ENCODE measurements around the gene HCN2.
"Not testable (repeated sequence)": the region's sequence is repeated elsewhere in the genome, so short reads cannot be mapped to it uniquely, and the experiment has no call there.

DNA sequence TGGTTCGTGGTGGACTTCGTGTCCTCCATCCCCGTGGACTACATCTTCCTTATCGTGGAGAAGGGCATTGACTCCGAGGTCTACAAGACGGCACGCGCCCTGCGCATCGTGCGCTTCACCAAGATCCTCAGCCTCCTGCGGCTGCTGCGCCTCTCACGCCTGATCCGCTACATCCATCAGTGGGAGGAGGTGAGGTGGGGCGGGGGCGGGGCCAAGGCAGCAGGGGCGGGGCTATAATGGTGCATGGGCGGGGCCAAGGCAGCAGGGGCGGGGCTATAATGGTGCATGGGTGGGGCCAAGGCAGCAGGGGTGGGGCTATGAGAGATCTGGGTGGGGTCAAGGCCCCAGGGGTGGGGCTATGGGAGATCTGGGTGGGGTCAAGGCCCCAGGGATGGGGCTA, 14.1 kb downstream of the HCN2 start:
- TF ChIP-seq, protein P1, sequence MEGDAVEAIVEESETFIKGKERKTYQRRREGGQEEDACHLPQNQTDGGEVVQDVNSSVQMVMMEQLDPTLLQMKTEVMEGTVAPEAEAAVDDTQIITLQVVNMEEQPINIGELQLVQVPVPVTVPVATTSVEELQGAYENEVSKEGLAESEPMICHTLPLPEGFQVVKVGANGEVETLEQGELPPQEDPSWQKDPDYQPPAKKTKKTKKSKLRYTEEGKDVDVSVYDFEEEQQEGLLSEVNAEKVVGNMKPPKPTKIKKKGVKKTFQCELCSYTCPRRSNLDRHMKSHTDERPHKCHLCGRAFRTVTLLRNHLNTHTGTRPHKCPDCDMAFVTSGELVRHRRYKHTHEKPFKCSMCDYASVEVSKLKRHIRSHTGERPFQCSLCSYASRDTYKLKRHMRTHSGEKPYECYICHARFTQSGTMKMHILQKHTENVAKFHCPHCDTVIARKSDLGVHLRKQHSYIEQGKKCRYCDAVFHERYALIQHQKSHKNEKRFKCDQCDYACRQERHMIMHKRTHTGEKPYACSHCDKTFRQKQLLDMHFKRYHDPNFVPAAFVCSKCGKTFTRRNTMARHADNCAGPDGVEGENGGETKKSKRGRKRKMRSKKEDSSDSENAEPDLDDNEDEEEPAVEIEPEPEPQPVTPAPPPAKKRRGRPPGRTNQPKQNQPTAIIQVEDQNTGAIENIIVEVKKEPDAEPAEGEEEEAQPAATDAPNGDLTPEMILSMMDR (IDR thresholded peaks at IDR 0.05), result not testable (repeated sequence)
- not testable (repeated sequence) for TF ChIP-seq POLR2A (IDR thresholded peaks at IDR 0.05); POLR2AphosphoS5 (IDR thresholded peaks at IDR 0.05; ENCODE audit: insufficient read depth in 1 of 2, low read depth in 1 of 2)

Data from vagina (tissue), 2 donors.